ENCODE measurements around the gene COLGALT1. TPM values are rescaled to one million over a fixed set of nuclear protein-coding genes. Genes with fewer than 3 reads are reported as not detected.
"Not testable (repeated sequence)": the region's sequence is repeated elsewhere in the genome, so short reads cannot be mapped to it uniquely, and the experiment has no call there.

COLGALT1 gene
- total RNA-seq, 1 experiment from 2014 or later: 80.1 TPM

GRCh38 chr19:17598063-17598462 lies 42.6 kb downstream of the COLGALT1 start:
- BruUV-seq (replicated peaks); H3K9me3 Mint-ChIP-seq (ENCODE audit: unreplicated experiment); CTCF ChIA-PET; H3K4me3 ChIP-seq (ENCODE audit: low read depth, low read length); POLR2A ChIA-PET; DNase-seq; H3K9me3 ChIP-seq; H3K27me3 ChIP-seq (replicated peaks; ENCODE audit: control insufficient read depth, insufficient read depth, low read length); H3K36me3 ChIP-seq (ENCODE audit: control insufficient read depth, insufficient read depth, low read length); intact Hi-C loops (cut with micrococcal nuclease; ENCODE audit: unreplicated experiment); H3K27ac Mint-ChIP-seq (ENCODE audit: unreplicated experiment); H3K4me1 ChIP-seq; H3K27me3 Mint-ChIP-seq (ENCODE audit: insufficient read depth, unreplicated experiment); H3K4me1 Mint-ChIP-seq (ENCODE audit: low read depth, unreplicated experiment); H3K36me3 Mint-ChIP-seq (ENCODE audit: insufficient read depth, unreplicated experiment); H3K4me3 Mint-ChIP-seq (ENCODE audit: unreplicated experiment): not testable (repeated sequence)

DNA sequence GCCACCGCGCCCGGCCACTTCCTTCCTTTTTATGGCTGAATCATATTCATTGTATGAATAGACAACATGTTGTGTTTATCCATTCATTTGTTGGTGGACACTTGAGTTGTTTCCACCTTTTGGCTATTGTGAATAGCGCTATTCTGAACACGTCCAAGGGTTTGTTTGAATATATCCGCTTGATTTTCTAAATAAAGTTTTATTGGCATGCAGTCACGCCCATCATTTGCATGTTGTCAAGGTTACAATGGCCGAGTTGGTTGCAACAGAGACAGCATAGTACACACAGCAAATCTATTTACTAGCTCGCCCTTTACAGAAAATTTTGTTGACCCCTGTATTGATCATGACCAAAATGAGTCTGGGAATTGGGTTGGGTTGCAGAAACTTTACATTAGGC lies 43.5 kb downstream of the COLGALT1 start:
- no peaks in the 10 kb centered on the region for H3K36me3 Mint-ChIP-seq (ENCODE audit: insufficient read depth, unreplicated experiment)
- TF ChIP-seq, protein P1, sequence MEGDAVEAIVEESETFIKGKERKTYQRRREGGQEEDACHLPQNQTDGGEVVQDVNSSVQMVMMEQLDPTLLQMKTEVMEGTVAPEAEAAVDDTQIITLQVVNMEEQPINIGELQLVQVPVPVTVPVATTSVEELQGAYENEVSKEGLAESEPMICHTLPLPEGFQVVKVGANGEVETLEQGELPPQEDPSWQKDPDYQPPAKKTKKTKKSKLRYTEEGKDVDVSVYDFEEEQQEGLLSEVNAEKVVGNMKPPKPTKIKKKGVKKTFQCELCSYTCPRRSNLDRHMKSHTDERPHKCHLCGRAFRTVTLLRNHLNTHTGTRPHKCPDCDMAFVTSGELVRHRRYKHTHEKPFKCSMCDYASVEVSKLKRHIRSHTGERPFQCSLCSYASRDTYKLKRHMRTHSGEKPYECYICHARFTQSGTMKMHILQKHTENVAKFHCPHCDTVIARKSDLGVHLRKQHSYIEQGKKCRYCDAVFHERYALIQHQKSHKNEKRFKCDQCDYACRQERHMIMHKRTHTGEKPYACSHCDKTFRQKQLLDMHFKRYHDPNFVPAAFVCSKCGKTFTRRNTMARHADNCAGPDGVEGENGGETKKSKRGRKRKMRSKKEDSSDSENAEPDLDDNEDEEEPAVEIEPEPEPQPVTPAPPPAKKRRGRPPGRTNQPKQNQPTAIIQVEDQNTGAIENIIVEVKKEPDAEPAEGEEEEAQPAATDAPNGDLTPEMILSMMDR (IDR thresholded peaks at IDR 0.05; ENCODE audit: insufficient read depth in 1 of 2, low read depth in 1 of 2, low read length in 1 of 2, severe bottlenecking in 1 of 2, unreplicated experiment in 1 of 2): no peak
- CTCF ChIA-PET: no interaction called here
- H3K9me3 Mint-ChIP-seq (ENCODE audit: unreplicated experiment): no peaks in the 10 kb centered on the region
- no peak overlapping the region for H3K27ac Mint-ChIP-seq (ENCODE audit: unreplicated experiment)
- H3K4me1 Mint-ChIP-seq (ENCODE audit: low read depth, unreplicated experiment): no peaks in the 10 kb centered on the region
- Histone ChIP-seq H3K4me3 (ENCODE audit: low read depth, low read length) (no peak overlapping the region), H3K9me3 (no peaks in the 10 kb centered on the region), H3K36me3 (ENCODE audit: control insufficient read depth, insufficient read depth, low read length) (no peaks in the 10 kb centered on the region), H3K4me1 (no peaks in the 10 kb centered on the region), H3K27me3 (replicated peaks; ENCODE audit: control insufficient read depth, insufficient read depth, low read length) (no peaks in the 10 kb centered on the region)
- H3K4me3 Mint-ChIP-seq (ENCODE audit: unreplicated experiment): no peak overlapping the region
- H3K27me3 Mint-ChIP-seq (ENCODE audit: insufficient read depth, unreplicated experiment): no peaks in the 10 kb centered on the region
- POLR2A ChIA-PET: no interaction called here
- no TSS peak for BruUV-seq (replicated peaks)
- intact Hi-C loops (cut with micrococcal nuclease; ENCODE audit: unreplicated experiment): no loop called here
- DNase-seq: no peak

- POLR2A ChIA-PET: no interaction called here
- no peak overlapping the region for H3K4me3 Mint-ChIP-seq (ENCODE audit: unreplicated experiment)
Measured at GRCh38 chr19:17599780-17600179, 44.3 kb downstream of the COLGALT1 start.

More at GRCh38 chr19:17599780-17600179, 44.3 kb downstream of the COLGALT1 start:
- intact Hi-C loops (cut with micrococcal nuclease; ENCODE audit: unreplicated experiment): loop anchor here (10.0 kb wide), 1 partner anchor 155 kb away; the partner anchor contains the start of gene FCHO1
- Mint-ChIP-seq H3K36me3 (ENCODE audit: insufficient read depth, unreplicated experiment) (no peaks in the 10 kb centered on the region), H3K9me3 (ENCODE audit: unreplicated experiment) (no peaks in the 10 kb centered on the region), H3K4me1 (ENCODE audit: low read depth, unreplicated experiment) (no peaks in the 10 kb centered on the region), H3K27ac (ENCODE audit: unreplicated experiment) (no peak overlapping the region), H3K27me3 (ENCODE audit: insufficient read depth, unreplicated experiment) (no peaks in the 10 kb centered on the region)
- no peak for DNase-seq
- Histone ChIP-seq H3K27me3 (replicated peaks; ENCODE audit: control insufficient read depth, insufficient read depth, low read length) (no peaks in the 10 kb centered on the region), H3K4me3 (ENCODE audit: low read depth, low read length) (no peak overlapping the region), H3K9me3 (no peaks in the 10 kb centered on the region), H3K36me3 (ENCODE audit: control insufficient read depth, insufficient read depth, low read length) (no peaks in the 10 kb centered on the region), H3K4me1 (no peaks in the 10 kb centered on the region)
- TF ChIP-seq, protein P1 (IDR thresholded peaks at IDR 0.05; ENCODE audit: insufficient read depth in 1 of 2, low read depth in 1 of 2, low read length in 1 of 2, severe bottlenecking in 1 of 2, unreplicated experiment in 1 of 2): no peak
- BruUV-seq (replicated peaks): no TSS peak
- CTCF ChIA-PET: no interaction called here
